Activated T-helper 9 cell treated with anti-CD3 and anti-CD28 coated beads, Interleukin-2, amount 50 U/mL, for 16 hours (primary cell): Measurements from ENCODE around the gene MRTFA.
"Not testable (repeated sequence)": the region's sequence is repeated elsewhere in the genome, so short reads cannot be mapped to it uniquely, and the experiment has no call there.

ENCODE experiments used
- DNase-seq: peaks from one replicate; pipeline ENCODE4 v3.0.0-alpha.2; 2020; ENCODE audit warnings: low read depth

The MRTFA gene

DNA sequence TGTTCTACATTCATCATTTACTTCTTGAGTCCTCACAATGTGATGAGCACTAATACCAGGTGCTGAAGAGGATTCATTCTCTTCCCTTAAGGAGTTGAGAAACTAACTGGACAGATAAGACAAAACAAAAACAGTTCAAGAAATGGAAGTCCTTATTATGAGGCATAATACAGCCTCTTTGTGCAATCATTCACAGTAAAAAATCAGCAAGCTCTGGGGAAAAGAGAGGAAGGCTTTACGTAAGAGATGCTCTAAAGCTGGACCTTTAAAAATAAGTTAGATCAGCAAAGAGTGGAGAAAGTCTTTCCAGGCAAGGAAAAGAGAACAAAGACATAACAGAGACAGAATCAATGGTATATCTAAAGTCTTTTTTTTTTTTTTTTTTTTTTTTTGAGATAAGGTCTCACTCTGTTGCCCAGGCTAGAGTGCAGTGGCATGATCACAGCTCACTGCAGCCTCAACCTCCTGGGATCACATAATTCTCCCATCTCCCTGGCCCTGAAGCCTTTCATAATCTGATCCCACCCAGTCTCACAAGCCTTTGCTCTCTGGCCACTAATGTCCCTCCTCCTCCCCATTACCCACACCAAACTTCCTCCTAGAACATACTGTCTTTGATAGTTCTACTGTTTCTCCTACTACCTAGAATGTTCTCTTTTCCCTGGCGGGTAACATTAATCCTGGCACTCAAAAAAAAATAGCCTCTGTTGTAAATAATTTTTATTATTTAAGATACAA, 40.9 kb downstream of the MRTFA start:
- DNase-seq, result no peak

DNA sequence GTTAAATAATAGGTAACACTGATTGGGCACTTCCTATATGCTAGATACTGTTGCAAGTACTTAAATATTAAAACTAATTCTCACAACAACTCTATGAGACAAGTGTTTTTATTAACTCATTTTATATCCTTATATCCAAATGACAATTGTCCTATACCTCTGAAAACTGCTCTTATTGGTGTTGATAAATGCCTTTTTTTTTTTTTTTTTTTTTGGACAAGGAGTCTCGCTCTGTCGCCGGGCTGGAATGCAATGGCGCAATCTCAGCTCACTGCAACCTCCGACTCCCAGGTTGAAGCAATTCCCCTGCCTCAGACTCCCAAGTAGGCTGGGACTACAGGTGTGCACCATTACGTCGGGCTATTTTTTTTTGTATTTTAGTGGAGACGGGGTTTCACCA, 41.6 kb downstream of the MRTFA start:
- no peak for DNase-seq

- DNase-seq, result no peak
Observed at GRCh38 chr22:40594346-40594745, 42.2 kb downstream of the MRTFA start.

DNA sequence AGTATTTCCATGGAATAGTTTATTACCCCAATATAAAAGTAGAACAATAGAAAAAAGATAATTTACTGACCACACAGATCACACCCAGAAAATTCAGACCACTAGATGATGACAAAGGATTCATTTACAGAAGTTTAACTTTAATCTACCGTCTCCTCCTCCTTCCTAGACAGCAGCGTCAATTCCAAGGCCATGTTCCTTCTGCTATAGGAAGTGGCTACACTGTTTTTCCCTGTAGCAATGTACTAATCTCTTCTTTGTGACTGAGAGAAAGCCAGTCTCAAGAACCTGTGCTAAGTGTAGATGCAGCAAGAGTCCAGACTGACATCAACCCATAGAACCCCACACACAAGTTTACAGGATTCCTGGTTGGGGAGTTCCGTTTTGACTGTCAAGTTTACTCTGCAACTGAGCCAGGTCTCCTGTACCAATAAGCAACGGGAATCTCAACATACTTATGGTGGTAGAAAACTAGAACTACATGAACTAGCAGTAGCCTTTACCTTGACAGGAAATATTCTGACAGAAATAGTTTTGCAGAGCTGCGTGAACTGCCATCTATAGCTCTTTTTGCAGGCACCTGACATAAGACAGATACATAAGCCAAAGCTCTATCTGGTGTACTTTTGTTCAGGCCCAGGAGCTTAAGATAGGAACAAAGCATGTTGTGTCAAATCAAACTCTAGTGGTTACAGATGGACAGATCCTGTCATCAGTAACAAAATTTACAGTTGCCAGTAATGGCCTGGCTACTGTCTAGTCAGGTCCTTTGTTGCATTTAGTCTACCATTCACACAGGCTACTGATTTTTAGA, 42.9 kb downstream of the MRTFA start:
- DNase-seq, result no peak

- DNase-seq, result no peak
Observed at GRCh38 chr22:40592352-40593113, 44.0 kb downstream of the MRTFA start.

GRCh38 chr22:40588726-40589125, 47.8 kb downstream of the MRTFA start:
- no peak for DNase-seq

GRCh38 chr22:40586781-40587180, 49.7 kb downstream of the MRTFA start:
- no peak for DNase-seq

DNA sequence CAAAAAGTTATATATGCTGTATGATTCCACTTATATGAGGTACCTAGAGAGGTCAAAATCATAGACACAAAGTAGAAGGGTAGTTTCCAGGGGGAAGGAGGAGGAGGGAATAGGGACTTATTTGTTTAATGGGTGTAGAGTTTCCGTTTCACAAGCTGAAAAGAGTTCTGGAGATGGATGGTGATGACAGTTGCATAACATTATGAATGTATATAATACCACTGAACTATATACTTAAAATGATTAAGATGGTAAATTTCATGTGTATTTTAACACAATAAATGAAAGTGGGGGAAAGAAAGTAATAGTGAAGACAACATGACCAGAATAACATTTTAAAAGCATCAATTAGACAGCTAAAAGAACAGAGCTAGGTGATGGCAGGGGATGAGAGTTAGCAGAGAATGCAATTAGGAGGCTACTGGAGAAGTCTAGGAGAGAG, 51.2 kb downstream of the MRTFA start:
- DNase-seq, result no peak

DNA sequence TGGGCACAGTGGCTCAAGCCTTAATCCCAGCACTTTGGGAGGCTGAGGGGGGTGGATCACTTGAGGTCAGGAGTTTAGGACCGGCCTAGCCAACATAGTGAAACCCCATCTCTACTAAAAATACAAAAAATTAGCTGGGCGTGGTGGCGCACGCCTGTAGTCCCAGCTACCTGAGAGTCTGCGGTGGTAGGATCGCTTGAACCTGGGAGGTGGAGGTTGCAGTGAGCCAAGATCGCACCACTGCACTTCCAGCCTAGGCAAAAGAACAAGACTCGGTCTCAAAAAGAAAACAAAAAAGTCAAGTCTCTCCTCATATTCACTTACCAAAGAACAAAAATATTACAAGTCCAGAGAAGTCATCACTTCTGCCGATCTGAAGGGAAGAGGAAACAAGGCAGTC, 51.8 kb downstream of the MRTFA start:
- DNase-seq, result not testable (repeated sequence)

DNA sequence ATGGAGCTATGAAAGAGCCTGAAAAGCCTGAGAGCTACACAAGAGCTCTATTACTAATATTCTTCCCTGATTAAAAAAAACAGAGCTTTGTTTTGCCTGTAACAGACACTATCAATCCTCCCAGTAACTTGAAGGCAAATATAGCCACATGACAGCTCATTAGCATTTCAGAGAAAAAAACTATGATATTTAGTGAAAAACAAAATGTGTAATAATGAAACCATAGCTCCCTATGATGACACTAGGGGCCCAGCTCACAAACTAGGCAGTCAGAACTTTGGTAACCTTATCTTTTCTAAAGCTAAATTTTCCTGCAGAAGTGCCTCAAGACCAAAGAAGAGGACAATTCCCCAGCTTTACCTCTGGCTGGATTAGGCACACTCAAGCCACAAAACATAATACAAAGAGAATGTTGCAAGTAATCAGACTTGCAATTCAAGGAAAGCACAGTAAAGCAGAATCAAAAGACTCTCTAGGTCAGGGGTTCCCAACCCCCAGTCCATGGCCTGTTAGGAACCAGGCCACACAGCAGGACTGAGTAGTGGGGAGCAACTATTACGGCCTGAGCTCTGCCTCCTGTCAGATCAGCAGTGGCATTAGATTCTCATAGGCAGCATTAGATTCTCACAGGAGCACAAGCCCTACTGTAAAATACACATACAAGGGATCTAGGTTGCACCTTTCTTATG, 53.3 kb downstream of the MRTFA start:
- no peak for DNase-seq

- DNase-seq, result no peak
Observed at GRCh38 chr22:40582063-40582462, 54.5 kb downstream of the MRTFA start.

- no peak for DNase-seq
Observed at GRCh38 chr22:40580631-40581030, 55.9 kb downstream of the MRTFA start.

GRCh38 chr22:40578171-40578570, 58.3 kb downstream of the MRTFA start:
- DNase-seq, result no peak

GRCh38 chr22:40572976-40573375, 63.5 kb downstream of the MRTFA start:
- DNase-seq, result no peak

- no peak for DNase-seq
Observed at GRCh38 chr22:40571887-40572286, 64.6 kb downstream of the MRTFA start.

GRCh38 chr22:40567626-40568328, 68.7 kb downstream of the MRTFA start:
- no peak for DNase-seq

DNA sequence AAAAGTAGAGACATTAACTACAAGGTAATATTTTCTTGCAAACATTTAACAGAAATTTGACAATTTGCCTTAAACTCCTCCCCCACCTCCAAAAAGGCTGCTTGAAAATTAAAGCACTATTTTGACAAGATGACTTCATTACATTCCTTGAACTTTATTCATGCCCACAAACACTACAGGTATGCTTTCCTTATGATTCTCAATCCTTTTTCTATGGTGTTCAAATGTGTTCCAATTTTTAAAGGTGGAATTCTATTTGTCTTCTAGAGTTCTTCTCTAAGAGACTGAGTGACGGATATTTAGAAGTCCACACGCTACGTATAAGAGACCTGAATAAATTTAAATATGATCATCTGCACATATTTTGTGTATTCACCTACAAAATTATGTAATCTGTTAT, 69.4 kb downstream of the MRTFA start:
- no peak for DNase-seq

- no peak for DNase-seq
Observed at GRCh38 chr22:40560994-40561515, 75.5 kb downstream of the MRTFA start.

DNA sequence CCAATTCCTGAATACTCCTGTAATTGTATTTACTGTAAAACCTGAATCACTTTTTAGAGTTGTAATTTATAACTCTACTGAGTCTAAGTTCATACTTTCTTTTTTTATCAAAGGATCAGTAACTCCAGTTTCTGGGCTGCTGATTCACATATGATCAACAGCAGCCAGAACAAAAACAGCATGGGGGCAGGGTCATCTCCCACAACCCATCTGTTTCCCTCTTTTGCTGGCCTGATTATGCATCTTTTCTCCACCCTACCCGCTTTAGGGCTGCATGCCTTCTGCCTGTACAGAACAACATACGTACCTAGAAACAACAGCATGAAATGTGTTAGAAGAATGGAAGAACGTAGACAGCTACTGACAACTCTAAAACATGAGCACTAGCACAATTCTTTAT, 76.0 kb downstream of the MRTFA start:
- DNase-seq, result no peak

- DNase-seq, result no peak
Observed at GRCh38 chr22:40557972-40558371, 78.5 kb downstream of the MRTFA start.

- DNase-seq, result no peak
Observed at GRCh38 chr22:40556641-40557040, 79.9 kb downstream of the MRTFA start.
